Progenitor cell of endocrine pancreas (in vitro differentiated cells): ENCODE results near the gene ARPC3. TPM values are rescaled to one million over a fixed set of nuclear protein-coding genes. Genes with fewer than 3 reads are reported as not detected.

Experiments used
- DNase-seq: peaks from one replicate; pipeline ENCODE4 v3.0.0; 2021; ENCODE audit warnings: low spot score; ENCODE audit not compliant: unreplicated experiment
- H3K27ac Mint-ChIP-seq: 2 replicates; pipeline ENCODE4 v1.8.0; 2021; ENCODE audit warnings: mild to moderate bottlenecking, moderate library complexity, mixed read lengths
- H3K27me3 Mint-ChIP-seq: 2 replicates; pipeline ENCODE4 v1.8.0; 2021; ENCODE audit warnings: mixed read lengths
- H3K36me3 Mint-ChIP-seq: 2 replicates; pipeline ENCODE4 v1.8.0; 2022; ENCODE audit warnings: mixed read lengths; ENCODE audit not compliant: insufficient read depth
- H3K4me1 Mint-ChIP-seq: 2 replicates; pipeline ENCODE4 v1.8.0; 2021; ENCODE audit warnings: low read depth, mixed read lengths
- H3K4me3 Mint-ChIP-seq: 2 replicates; pipeline ENCODE4 v1.8.0; 2021; ENCODE audit warnings: low read depth, mild to moderate bottlenecking, moderate library complexity, mixed read lengths
- H3K9me3 Mint-ChIP-seq: 2 replicates; pipeline ENCODE4 v1.8.0; 2021; ENCODE audit warnings: low read depth, mixed read lengths
- total RNA-seq: library from RNA; stranded (reverse); gene quantifications from 2 replicates; pipeline ENCODE4 v1.2.1, GENCODE V29; 2021
- TF ChIP-seq, protein P1 (sequence below): fragments of 200-600 bp; sonication (generic); IDR thresholded peaks from one replicate; pipeline ENCODE4 v1.5.0; 2021; ENCODE audit warnings: antibody characterized with exemption, mild to moderate bottlenecking; ENCODE audit not compliant: unreplicated experiment

The ARPC3 gene
- total RNA-seq, 1 donor from 2014 or later: 184 TPM

DNA sequence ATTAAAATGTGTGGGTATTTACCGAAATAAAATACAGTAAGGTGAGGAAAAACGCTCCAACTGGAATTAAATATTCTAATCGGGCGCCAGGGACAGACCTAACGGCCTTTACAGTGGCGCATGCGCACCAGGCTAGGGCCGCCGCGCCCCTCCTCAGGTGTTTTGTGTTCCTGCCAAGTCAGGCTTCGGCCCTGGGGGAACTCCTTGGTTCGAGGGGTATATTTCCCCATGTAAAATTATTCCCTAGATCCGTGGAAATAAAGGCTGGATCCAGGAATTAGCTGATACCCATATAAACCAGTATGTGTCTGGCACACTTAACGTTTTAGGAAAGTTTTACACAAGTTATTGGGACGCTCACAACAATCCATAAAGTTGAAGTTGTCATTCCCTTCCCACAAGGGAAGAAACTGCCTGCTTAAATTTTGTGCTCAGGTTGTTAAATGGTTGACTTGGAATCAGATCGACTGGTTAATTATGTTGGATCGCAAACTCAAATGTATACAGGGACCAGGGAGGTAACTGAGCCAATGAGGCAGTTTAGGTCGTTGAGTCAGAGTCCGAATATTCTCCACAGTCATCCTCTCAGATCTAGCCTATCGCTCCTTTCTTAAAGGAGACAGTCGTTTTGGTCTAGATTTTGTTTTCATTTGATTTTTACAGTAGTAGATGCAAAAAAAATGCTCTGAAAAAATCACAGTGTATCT lies 46.0 kb downstream of the ARPC3 start:
- TF ChIP-seq, protein P1, sequence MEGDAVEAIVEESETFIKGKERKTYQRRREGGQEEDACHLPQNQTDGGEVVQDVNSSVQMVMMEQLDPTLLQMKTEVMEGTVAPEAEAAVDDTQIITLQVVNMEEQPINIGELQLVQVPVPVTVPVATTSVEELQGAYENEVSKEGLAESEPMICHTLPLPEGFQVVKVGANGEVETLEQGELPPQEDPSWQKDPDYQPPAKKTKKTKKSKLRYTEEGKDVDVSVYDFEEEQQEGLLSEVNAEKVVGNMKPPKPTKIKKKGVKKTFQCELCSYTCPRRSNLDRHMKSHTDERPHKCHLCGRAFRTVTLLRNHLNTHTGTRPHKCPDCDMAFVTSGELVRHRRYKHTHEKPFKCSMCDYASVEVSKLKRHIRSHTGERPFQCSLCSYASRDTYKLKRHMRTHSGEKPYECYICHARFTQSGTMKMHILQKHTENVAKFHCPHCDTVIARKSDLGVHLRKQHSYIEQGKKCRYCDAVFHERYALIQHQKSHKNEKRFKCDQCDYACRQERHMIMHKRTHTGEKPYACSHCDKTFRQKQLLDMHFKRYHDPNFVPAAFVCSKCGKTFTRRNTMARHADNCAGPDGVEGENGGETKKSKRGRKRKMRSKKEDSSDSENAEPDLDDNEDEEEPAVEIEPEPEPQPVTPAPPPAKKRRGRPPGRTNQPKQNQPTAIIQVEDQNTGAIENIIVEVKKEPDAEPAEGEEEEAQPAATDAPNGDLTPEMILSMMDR: no peak
- Mint-ChIP-seq H3K27ac (peak overlapping the region; percentile 100), H3K9me3 (no peaks in the 10 kb centered on the region), H3K4me1 (peaks cover 6% of the 10 kb centered on the region), H3K27me3 (peaks cover 3% of the 10 kb centered on the region), H3K36me3 (peaks cover 10% of the 10 kb centered on the region), H3K4me3 (peak overlapping the region; percentile 99)
- DNase-seq: peak; percentile 71

DNA sequence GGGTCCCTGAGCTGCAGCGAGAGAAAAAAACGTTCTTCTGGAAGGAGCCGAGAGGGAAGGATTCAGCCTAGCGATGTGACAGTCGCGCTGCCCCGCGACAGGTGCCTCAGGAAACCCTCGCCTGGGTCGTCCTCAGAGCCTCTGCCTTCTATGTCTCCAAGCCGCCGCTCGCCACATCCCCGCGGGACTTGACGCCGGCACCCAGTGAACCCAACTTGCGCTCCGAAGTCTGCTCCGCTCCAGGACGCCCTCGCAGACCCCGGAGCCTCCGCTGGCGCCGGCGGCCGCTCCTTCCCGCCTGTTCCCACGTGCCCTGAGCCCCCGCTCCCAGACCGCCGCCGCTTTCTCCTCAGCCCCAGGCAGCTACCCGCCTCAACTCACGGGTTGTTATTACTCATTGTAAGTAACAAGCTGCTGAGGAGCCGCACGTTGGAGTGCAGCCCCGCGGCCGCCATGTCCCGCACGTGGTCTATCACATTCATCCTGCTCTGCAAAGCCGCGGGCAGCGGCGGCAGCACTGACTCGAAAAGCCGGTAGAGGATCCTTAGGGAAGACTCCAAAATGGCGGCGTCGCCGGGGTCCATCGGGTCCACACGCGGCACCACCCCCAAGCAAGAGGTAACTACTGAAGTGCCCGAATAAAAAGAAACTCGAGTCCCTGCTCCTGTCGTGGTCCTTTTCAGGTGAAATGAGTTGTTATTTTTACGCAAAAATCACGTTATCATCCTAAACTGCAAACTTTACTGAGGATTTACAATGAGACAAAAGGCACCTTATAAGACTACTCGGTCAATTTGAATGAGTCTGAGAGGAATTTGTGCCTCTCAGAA lies 46.8 kb downstream of the ARPC3 start, which contains the start of gene ANAPC7:
Gene ANAPC7, minus strand, starts transcription at position 563 of the 830 bp plus-strand sequence. Its CDS starts 81 bp downstream, at position 482.
- no peaks in the 10 kb centered on the region for H3K27me3 Mint-ChIP-seq
- DNase-seq: peak; percentile 87
- H3K4me1 Mint-ChIP-seq: peaks cover 6% of the 10 kb centered on the region

More for the DNA sequence above, 46.8 kb downstream of the ARPC3 start, which contains the start of gene ANAPC7:
- TF ChIP-seq, protein P1: peak; percentile 13
- Mint-ChIP-seq H3K4me3 (peak within 1 kb of the TSS; percentile 99), H3K9me3 (no peaks in the 10 kb centered on the region), H3K27ac (peak within 1 kb of the TSS; percentile 100), H3K36me3 (peaks cover 10% of the 10 kb centered on the region)

Other genes with a start within 250 kb of the ARPC3 start
- gene ATP2A2, start 169.1 kb downstream of the ARPC3 start, total RNA-seq: 167 and 175 TPM in 2 replicates
- 86.2 and 91.8 TPM in 2 replicates for gene ANAPC7, start 46.6 kb downstream of the ARPC3 start, total RNA-seq
- 18.7 and 19.8 TPM in 2 replicates for gene GPN3, start 17.9 kb upstream of the ARPC3 start, total RNA-seq
- gene FAM216A, start 18.5 kb upstream of the ARPC3 start, total RNA-seq: 5.3 and 6.8 TPM in 2 replicates
- 101 and 102 TPM in 2 replicates for gene VPS29, start 51.8 kb upstream of the ARPC3 start, total RNA-seq
- 0.24 and 0.33 TPM in 2 replicates for gene RAD9B, start 52.0 kb upstream of the ARPC3 start, total RNA-seq
- 13.7 and 15.1 TPM in 2 replicates for gene PPTC7, start 133.0 kb upstream of the ARPC3 start, total RNA-seq
- 72.6 and 84.0 TPM in 2 replicates for gene TCTN1, start 163.8 kb upstream of the ARPC3 start, total RNA-seq
- 4.2 and 5.0 TPM in 2 replicates for gene HVCN1, start 238.8 kb upstream of the ARPC3 start, total RNA-seq